BJ (cell line): ENCODE results near the gene BIRC7. TPM values are rescaled to one million over a fixed set of nuclear protein-coding genes. Genes with fewer than 3 reads are reported as not detected.

ENCODE experiments used
- CTCF ChIA-PET: fragments of 350-600 bp; formaldehyde crosslinking; extraction: SDS; loops from one replicate; lab custom pipeline; 2021; ENCODE audit warnings: antibody characterized with exemption, inconsistent platforms; lab: Yijun Ruan, JAX
- POLR2A ChIA-PET: fragments of 300-600 bp; sonication (Branson Sonifier 250); formaldehyde crosslinking; extraction: SDS; loops from one replicate; lab custom pipeline; 2021; ENCODE audit warnings: antibody characterized with exemption; lab: Charles Lee
- DNase-seq: peaks from one replicate; pipeline ENCODE4 v3.0.0-alpha.2; 2011; ENCODE audit warnings: low read depth
- H3K27me3 ChIP-seq: 2 replicates; pipeline ENCODE4 v1.6.0; 2011; ENCODE audit warnings: low read length; ENCODE audit not compliant: control insufficient read depth, insufficient read depth
- H3K36me3 ChIP-seq: 2 replicates; pipeline ENCODE4 v1.5.1; 2011; ENCODE audit warnings: low read length; ENCODE audit not compliant: control insufficient read depth, insufficient read depth
- H3K4me3 ChIP-seq: 2 replicates; pipeline ENCODE4 v1.5.1; 2011; ENCODE audit warnings: low read depth, mild to moderate bottlenecking, control low read depth, low read length
- polyA plus RNA-seq: library from polyadenylated mRNA; depleted of rRNA; stranded (reverse); fragments of >200 nt; gene quantifications from 2 replicates; pipeline ENCODE4 v1.2.3, GENCODE V29; 2011
- TF ChIP-seq, protein P1 (sequence below): IDR thresholded peaks from 2 replicates; pipeline ENCODE4 v1.5.1; 2011; ENCODE audit warnings: low read depth, mild to moderate bottlenecking, control low read depth, inconsistent platforms, low read length, moderate library complexity; ENCODE audit not compliant: insufficient read depth

BIRC7 gene
- polyA plus RNA-seq, 1 experiment = not detected

DNA sequence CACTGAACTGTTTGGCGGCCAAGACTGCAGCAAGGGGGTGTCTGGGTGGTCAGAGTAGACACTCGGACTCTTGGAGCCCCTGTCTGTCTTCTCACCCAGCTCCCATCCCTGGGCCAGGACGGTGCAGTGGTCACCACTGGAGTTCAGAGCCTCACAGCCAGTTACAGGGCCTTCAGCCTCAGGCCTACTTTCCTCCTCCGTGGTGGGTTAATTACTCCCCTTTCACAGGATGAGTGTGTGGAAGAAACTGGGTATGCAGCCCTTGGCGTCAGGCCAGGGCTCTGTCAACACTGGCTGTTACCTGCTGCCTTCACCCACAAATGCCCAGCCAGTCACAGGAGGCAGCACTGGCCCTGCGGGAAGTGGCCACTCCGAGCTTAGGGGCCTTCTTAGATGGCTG lies 18.0 kb upstream of the BIRC7 start:
- H3K4me3 ChIP-seq = no peak overlapping the region
- TF ChIP-seq, protein P1, sequence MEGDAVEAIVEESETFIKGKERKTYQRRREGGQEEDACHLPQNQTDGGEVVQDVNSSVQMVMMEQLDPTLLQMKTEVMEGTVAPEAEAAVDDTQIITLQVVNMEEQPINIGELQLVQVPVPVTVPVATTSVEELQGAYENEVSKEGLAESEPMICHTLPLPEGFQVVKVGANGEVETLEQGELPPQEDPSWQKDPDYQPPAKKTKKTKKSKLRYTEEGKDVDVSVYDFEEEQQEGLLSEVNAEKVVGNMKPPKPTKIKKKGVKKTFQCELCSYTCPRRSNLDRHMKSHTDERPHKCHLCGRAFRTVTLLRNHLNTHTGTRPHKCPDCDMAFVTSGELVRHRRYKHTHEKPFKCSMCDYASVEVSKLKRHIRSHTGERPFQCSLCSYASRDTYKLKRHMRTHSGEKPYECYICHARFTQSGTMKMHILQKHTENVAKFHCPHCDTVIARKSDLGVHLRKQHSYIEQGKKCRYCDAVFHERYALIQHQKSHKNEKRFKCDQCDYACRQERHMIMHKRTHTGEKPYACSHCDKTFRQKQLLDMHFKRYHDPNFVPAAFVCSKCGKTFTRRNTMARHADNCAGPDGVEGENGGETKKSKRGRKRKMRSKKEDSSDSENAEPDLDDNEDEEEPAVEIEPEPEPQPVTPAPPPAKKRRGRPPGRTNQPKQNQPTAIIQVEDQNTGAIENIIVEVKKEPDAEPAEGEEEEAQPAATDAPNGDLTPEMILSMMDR = no peak
- peaks cover 5% of the 10 kb centered on the region for H3K36me3 ChIP-seq
- CTCF ChIA-PET = interaction anchor here (0.5 to 3.8 kb wide), 3 partner anchors 13 to 91 kb away, joined by 3 to 22 read pairs (median 4); no protein-coding TSS in a partner anchor
- POLR2A ChIA-PET = no interaction called here
- DNase-seq = no peak
- peaks cover 12% of the 10 kb centered on the region for H3K27me3 ChIP-seq

DNA sequence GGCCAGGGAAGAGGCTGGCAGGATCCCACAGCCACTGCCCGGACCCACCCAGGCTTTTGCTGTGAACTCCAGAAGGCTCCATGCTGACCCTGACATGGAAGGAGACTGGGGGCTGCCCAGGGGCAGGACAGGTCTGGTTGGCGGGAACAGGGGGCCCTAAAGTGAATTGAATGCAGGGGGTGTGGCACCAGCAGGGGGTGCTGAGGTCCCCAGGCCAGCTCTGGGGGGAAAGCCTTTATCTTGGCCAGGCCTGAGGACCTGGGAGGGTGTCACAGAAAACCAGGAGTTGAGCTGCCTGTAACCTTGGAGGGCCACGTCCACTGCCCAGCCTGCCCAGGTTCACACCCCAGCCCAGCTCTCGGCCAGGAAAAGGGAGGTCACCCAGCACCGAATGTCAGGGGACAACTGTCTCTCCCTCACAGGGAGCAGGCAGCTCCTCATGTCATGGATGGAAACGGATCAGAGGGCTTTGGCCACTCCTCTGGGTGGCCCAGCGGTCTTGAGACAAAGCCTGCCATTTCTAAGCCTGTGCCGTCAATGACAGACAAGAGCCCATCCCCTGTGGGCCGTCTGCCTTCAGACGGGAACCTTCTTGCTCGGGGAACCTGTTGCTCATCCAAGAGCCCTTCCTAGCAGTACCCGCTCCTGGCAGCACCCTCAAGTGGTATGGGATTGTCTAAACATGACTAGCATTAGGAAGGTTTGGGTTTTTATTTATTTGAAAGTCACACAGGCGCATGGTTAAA lies 16.8 kb upstream of the BIRC7 start:
- CTCF ChIA-PET = interaction anchor here (0.7 to 3.8 kb wide), 7 partner anchors 12 to 163 kb away, joined by 3 to 22 read pairs (median 3); partner anchors contain the start of gene BIRC7
- H3K4me3 ChIP-seq = no peak overlapping the region
- DNase-seq = no peak
- POLR2A ChIA-PET = no interaction called here
- peaks cover 12% of the 10 kb centered on the region for H3K27me3 ChIP-seq
- no peaks in the 10 kb centered on the region; the same call in 1 of the 2 replicates for H3K36me3 ChIP-seq
- TF ChIP-seq, protein P1 = no peak

DNA sequence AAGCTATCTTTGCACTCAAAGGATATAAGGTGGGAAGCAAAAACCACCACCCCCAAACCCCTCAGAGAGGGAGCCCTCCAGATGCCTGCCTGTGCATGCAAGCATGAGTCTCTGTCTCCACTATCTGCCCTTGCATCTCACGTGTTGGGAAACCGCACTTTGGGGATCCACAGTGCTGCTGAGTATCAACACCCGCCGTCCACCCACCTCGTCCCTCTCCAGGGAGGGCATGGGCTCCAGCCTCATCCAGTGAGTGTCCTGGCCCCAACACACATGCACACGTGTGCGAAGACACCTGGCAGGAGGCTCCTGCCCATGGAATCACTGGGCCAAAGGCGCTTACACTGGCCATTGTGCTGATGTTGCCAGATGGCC lies 16.3 kb upstream of the BIRC7 start:
- no peak for DNase-seq
- Histone ChIP-seq H3K36me3 (no peaks in the 10 kb centered on the region), H3K27me3 (peaks cover 12% of the 10 kb centered on the region), H3K4me3 (no peak overlapping the region)
- CTCF ChIA-PET = interaction anchor here (0.9 to 3.8 kb wide), 4 partner anchors 11 to 162 kb away, joined by 3 to 22 read pairs (median 6); partner anchors contain the start of gene BIRC7
- POLR2A ChIA-PET = no interaction called here
- TF ChIP-seq, protein P1 = no peak

DNA sequence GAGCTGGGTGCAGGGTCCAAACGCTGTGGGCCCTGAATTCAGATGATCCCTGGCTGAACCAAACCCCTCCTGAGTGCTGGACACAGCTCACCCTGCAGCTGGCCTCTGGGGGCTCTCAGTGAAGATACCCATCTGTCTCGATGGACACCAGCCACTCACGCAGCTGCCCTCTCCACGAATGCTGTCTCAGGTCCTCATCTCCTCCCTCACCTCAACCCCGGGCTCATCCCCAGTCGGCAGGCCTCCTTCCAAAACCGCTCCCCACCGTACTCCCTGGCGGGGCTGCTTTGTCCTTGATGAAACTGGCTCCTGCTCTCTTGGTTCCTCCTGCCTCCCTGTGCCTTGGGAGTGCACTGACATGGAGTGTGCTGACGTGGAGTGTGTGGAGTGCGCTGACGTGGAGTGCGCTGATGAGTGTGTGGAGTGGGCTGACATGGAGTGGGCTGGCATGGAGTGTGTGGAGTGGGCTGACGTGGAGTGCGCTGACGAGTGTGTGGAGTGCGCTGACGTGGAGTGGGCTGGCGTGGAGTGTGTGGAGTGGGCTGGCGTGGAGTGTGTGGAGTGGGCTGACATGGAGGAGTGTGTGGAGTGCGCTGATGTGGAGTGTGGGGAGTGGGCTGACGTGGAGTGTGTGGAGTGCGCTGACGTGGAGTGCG lies 15.7 kb upstream of the BIRC7 start:
- DNase-seq = no peak
- ChIA-PET CTCF (interaction anchor here (1.7 to 3.8 kb wide), 3 partner anchors 11 to 15 kb away, joined by 5 to 22 read pairs (median 8); partner anchors contain the start of gene BIRC7), POLR2A (no interaction called here)
- TF ChIP-seq, protein P1 = no peak
- peaks cover 12% of the 10 kb centered on the region for H3K27me3 ChIP-seq
- no peaks in the 10 kb centered on the region for H3K36me3 ChIP-seq
- no peak overlapping the region for H3K4me3 ChIP-seq
